Mucosa of rectum (tissue), 2 donors: ENCODE measurements around the gene GRM8.

Experiments
- H3K27ac ChIP-seq, 2 donors: one replicate each; pipeline ENCODE4 v1.7.0; 2013; ENCODE audit warnings: inconsistent platforms in 2 of 2, low read depth in 2 of 2, low read length in 2 of 2
- H3K27me3 ChIP-seq, 2 donors: one replicate each; pipeline ENCODE4 v1.7.0; 2013; ENCODE audit warnings: low read length in 2 of 2; ENCODE audit not compliant: control insufficient read depth in 2 of 2, insufficient read depth in 2 of 2
- H3K36me3 ChIP-seq, 2 donors: one replicate each; pipeline ENCODE4 v1.7.0; 2013; ENCODE audit warnings: low read length in 2 of 2; ENCODE audit not compliant: control insufficient read depth in 2 of 2, insufficient read depth in 2 of 2
- H3K4me1 ChIP-seq, 2 donors: one replicate each; pipeline ENCODE4 v1.7.0; 2013; ENCODE audit warnings: low read length in 2 of 2, mild to moderate bottlenecking in 1 of 2; ENCODE audit not compliant: control insufficient read depth in 2 of 2, insufficient read depth in 2 of 2
- H3K4me3 ChIP-seq, 2 donors: one replicate each; pipeline ENCODE4 v1.7.0; 2013; ENCODE audit warnings: low read length in 2 of 2
- H3K9ac ChIP-seq, 2 donors: one replicate each; pipeline ENCODE4 v1.7.0; 2013; ENCODE audit warnings: low read length in 2 of 2, low read depth in 1 of 2, mild to moderate bottlenecking in 1 of 2
- H3K9me3 ChIP-seq, 2 donors: one replicate each; pipeline ENCODE4 v1.7.0; 2013; ENCODE audit warnings: low read length in 2 of 2; ENCODE audit not compliant: control insufficient read depth in 2 of 2
- donor health status: healthy.
- donor health status: Normal muscosa, but diverticular disease.

Gene GRM8

GRCh38 chr7:126489874-126490273 is 762.9 kb downstream of the GRM8 start:
- H3K9me3 ChIP-seq, result no peaks in the 10 kb centered on the region
- no peaks in the 10 kb centered on the region for H3K27me3 ChIP-seq
- H3K9ac ChIP-seq, result no peak overlapping the region
- H3K36me3 ChIP-seq, result no peaks in the 10 kb centered on the region
- no peaks in the 10 kb centered on the region for H3K4me1 ChIP-seq
- no peak overlapping the region for H3K4me3 ChIP-seq
- no peak overlapping the region for H3K27ac ChIP-seq

GRCh38 chr7:126487728-126488442 is 764.9 kb downstream of the GRM8 start:
- no peaks in the 10 kb centered on the region for H3K4me1 ChIP-seq
- no peak overlapping the region for H3K27ac ChIP-seq
- H3K27me3 ChIP-seq, result no peaks in the 10 kb centered on the region
- H3K36me3 ChIP-seq, result no peaks in the 10 kb centered on the region
- H3K9me3 ChIP-seq, result no peaks in the 10 kb centered on the region
- no peak overlapping the region for H3K4me3 ChIP-seq
- H3K9ac ChIP-seq, result no peak overlapping the region

GRCh38 chr7:126486806-126487205 is 765.9 kb downstream of the GRM8 start:
- H3K27ac ChIP-seq, result no peak overlapping the region
- H3K36me3 ChIP-seq, result no peaks in the 10 kb centered on the region
- H3K4me3 ChIP-seq, result no peak overlapping the region
- H3K27me3 ChIP-seq, result no peaks in the 10 kb centered on the region
- H3K9me3 ChIP-seq, result no peaks in the 10 kb centered on the region
- no peak overlapping the region for H3K9ac ChIP-seq
- H3K4me1 ChIP-seq, result no peaks in the 10 kb centered on the region

- Histone ChIP-seq H3K4me1 (no peaks in the 10 kb centered on the region), H3K4me3 (no peak overlapping the region), H3K27me3 (no peaks in the 10 kb centered on the region), H3K9ac (no peak overlapping the region), H3K27ac (no peak overlapping the region), H3K36me3 (no peaks in the 10 kb centered on the region), H3K9me3 (no peaks in the 10 kb centered on the region)
Measured at GRCh38 chr7:126485791-126486190, 767.0 kb downstream of the GRM8 start.

GRCh38 chr7:126483972-126484371 is 768.8 kb downstream of the GRM8 start:
- Histone ChIP-seq H3K4me3 (no peak overlapping the region), H3K27ac (no peak overlapping the region), H3K9me3 (no peaks in the 10 kb centered on the region), H3K27me3 (no peaks in the 10 kb centered on the region), H3K36me3 (no peaks in the 10 kb centered on the region), H3K9ac (no peak overlapping the region), H3K4me1 (no peaks in the 10 kb centered on the region)

- Histone ChIP-seq H3K36me3 (no peaks in the 10 kb centered on the region), H3K9me3 (no peaks in the 10 kb centered on the region), H3K9ac (no peak overlapping the region), H3K27me3 (no peaks in the 10 kb centered on the region), H3K4me1 (no peaks in the 10 kb centered on the region), H3K4me3 (no peak overlapping the region), H3K27ac (no peak overlapping the region)
Measured at GRCh38 chr7:126472825-126473224, 779.9 kb downstream of the GRM8 start.

GRCh38 chr7:126462405-126462804 is 790.3 kb downstream of the GRM8 start:
- no peaks in the 10 kb centered on the region for H3K27me3 ChIP-seq
- H3K27ac ChIP-seq, result no peak overlapping the region
- no peak overlapping the region for H3K4me3 ChIP-seq
- no peaks in the 10 kb centered on the region for H3K36me3 ChIP-seq
- no peaks in the 10 kb centered on the region for H3K4me1 ChIP-seq
- H3K9me3 ChIP-seq, result no peaks in the 10 kb centered on the region
- H3K9ac ChIP-seq, result no peak overlapping the region

GRCh38 chr7:126460664-126461063 is 792.1 kb downstream of the GRM8 start:
- H3K27me3 ChIP-seq, result no peaks in the 10 kb centered on the region
- H3K4me3 ChIP-seq, result no peak overlapping the region
- H3K27ac ChIP-seq, result no peak overlapping the region
- H3K9ac ChIP-seq, result no peak overlapping the region
- H3K4me1 ChIP-seq, result no peaks in the 10 kb centered on the region
- no peaks in the 10 kb centered on the region for H3K9me3 ChIP-seq
- no peaks in the 10 kb centered on the region for H3K36me3 ChIP-seq

GRCh38 chr7:126453104-126453503 is 799.6 kb downstream of the GRM8 start:
- no peak overlapping the region for H3K9ac ChIP-seq
- H3K27me3 ChIP-seq, result no peaks in the 10 kb centered on the region
- H3K36me3 ChIP-seq, result no peaks in the 10 kb centered on the region
- H3K4me3 ChIP-seq, result no peak overlapping the region
- H3K4me1 ChIP-seq, result no peaks in the 10 kb centered on the region
- no peak overlapping the region for H3K27ac ChIP-seq
- no peaks in the 10 kb centered on the region for H3K9me3 ChIP-seq

- no peaks in the 10 kb centered on the region for H3K9me3 ChIP-seq
- no peaks in the 10 kb centered on the region for H3K27me3 ChIP-seq
- H3K4me3 ChIP-seq, result no peak overlapping the region
- no peaks in the 10 kb centered on the region for H3K36me3 ChIP-seq
- H3K4me1 ChIP-seq, result peaks cover 0 to 5% of the 10 kb centered on the region in 2 donors
- no peak overlapping the region for H3K27ac ChIP-seq
- no peak overlapping the region for H3K9ac ChIP-seq
Measured at GRCh38 chr7:126450269-126450671, 802.5 kb downstream of the GRM8 start.
